HG02642 (cell line): ENCODE results near the gene RECQL5.
"Not testable (repeated sequence)": the region's sequence is repeated elsewhere in the genome, so short reads cannot be mapped to it uniquely, and the experiment has no call there.

Experiments used
- ATAC-seq: cut with Tn5 transposase; IDR thresholded peaks from one replicate; pipeline ENCODE4 v1.9.1; 2021; ENCODE audit warnings: mild to moderate bottlenecking; ENCODE audit not compliant: unreplicated experiment, poor library complexity

RECQL5 gene

DNA sequence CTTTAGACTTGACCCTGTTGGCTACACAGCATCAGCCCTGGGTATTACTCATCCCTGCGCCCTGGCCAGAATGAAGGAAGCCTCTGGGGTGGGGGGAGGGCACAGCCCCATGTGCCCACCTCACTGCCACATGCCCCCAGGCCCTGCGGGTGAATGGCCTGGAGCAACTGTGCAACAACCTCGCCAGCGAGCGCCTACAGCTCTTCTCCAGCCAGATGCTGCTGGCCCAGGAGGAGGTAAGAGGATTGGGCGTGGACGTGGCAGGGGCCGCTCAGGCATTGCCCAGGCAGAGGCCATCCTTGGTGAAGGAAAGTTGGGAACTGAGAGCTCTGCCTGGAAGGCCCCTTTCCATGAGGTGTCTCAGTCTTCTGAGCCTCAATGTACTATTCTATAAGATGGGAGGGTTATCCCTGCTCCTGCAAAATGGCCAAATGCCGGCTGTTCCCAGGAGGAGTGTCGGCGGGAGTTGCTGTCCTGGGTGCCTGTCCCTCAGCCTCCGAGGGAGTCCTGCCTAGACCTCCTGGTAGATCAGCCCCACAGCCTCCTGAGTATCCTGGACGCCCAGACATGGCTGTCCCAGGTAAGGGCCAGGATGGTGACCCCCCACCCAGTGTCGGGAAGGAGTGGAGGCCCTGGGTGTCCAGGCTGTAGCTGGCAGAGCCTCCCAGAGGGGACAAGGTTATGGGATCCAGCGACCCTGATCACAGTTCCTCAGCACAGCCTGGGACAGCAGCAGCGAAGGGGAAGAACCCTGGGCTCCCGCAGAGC, 70.5 kb downstream of the RECQL5 start:
- ATAC-seq, result no peak

DNA sequence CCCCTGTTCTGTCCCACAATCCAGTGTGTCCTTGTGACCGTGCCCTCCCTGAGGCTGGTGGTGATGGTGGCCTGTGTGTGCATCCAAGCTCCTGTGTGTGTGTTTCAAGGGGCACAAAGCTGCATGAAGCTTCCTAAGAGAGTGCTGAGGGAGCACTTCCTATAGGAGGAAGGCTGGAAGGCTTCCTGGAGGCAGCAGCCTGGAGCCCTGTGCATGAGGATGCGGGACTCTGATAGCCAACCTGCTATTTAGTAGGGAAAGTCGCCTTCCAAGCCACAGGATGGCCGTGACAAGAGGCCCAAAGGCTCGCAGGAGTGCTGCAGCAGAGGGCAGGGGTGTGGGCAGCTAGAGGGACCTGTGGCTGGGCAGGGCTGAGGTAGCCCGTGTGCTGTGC, 71.0 kb downstream of the RECQL5 start:
- no peak for ATAC-seq

DNA sequence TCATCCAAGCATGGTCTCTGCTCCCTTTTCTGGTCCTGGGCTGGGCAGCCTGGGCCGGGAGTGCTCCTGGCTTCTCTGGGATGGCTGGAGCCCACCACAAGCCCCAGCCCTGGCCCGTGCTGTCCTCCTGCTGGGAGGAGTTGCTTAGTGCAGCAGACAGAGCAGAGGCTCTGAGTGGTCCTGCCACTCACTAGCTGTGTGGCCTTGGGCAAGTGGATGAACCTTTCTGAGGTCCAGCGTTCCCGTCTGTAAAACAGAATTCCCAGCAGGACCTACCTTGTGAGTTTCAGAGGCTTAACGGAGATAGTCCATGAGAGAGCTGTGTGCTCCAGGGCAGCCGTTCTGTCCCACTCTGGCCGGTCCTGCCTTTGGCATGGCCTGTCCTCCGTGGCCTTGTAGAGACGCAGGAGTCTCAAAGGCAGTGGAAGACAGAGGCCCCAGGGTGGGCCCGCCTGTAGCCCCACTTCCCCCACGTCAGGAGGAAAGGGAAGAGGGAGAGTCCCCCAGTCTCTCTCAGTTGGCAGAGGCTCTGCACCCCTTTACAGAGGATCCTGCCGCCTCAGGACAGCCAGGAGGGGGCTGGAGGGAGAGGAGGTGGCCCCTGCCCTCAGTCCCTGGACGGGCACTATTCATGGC, 71.6 kb downstream of the RECQL5 start:
- ATAC-seq, result no peak

DNA sequence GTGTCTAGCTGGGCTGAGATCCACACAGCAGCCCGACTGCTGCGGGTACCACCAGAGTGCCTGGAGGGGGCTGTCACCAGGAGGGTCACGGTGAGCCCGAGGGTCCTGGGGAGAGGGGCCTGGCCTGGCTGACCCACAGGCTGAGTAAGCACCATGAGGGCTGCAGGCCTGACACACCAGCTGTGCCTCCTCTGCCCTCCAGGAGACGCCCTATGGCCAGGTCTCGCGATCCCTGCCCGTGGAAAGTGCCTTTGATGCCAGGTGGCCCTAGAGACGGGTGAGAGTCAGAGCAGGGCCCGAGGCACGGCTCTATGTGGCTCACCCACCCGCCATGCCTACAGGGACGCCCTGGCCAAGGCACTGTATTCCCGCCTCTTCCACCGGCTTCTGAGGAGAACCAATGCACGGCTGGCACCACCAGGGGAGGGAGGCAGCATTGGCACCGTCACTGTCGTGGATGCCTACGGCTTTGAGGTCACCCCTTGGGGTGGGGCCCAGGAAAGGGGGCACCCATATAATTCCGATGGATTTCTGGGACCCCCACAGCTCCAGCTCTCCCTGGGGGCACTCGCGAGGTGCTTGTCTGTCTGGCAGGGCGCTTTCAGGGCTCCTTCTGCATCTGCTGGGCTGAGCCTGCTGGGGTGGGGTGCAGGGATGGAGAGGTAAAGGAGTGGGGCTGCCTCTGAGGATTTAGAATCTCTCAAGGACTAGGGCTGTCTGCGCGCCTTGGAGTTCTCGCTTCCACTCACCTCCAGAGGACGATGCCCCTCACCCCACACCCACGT, 72.3 kb downstream of the RECQL5 start:
- ATAC-seq, result no peak

DNA sequence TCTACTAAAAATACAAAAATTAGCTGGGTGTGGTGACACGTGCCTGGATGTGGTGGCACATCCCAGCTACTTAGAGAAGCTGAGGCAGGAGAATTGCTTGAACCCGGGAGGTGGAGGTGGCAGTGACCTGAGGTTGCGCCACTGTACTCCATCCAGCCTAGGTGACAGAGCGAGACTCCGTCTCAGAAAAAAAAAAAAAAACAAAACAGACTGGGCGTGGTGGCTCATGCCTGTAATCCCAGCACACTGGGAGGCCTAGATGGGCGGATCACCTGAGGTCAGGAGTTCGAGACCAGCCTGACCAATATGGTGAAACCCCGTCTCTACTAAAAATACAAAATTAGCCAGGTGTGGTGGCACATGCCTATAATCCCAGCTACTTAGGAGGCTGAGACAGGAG, 73.5 kb downstream of the RECQL5 start:
- ATAC-seq, result not testable (repeated sequence)

DNA sequence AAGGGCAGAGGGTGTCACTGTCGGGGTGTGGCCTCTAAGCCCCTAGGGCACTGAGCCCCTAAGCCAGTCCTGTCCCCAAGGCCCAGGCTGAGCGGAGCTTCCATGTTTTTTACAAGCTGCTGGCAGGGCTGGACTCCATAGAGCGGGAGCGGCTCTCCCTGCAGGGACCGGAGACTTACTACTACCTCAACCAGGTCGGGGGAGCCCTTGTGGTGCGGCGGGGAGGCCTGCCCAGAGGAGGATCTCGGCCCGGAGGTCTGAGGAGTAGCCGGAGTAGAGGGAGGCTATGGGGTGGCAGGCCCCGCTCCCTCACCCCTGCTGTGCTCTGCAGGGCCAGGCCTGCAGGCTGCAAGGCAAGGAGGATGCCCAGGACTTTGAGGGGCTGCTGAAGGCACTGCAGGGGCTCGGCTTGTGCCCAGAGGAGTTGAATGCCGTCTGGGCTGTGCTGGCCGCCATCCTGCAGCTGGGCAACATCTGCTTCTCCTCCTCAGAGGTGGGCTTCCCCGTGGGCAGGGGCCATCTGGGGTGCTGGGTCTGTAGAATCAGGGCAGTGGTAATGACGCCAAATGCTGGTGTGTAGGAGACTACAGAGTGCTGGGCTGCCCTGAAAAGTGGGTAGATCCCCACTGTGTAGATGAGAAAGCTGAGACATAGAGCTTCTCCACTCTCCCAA, 74.5 kb downstream of the RECQL5 start:
- ATAC-seq, result no peak

DNA sequence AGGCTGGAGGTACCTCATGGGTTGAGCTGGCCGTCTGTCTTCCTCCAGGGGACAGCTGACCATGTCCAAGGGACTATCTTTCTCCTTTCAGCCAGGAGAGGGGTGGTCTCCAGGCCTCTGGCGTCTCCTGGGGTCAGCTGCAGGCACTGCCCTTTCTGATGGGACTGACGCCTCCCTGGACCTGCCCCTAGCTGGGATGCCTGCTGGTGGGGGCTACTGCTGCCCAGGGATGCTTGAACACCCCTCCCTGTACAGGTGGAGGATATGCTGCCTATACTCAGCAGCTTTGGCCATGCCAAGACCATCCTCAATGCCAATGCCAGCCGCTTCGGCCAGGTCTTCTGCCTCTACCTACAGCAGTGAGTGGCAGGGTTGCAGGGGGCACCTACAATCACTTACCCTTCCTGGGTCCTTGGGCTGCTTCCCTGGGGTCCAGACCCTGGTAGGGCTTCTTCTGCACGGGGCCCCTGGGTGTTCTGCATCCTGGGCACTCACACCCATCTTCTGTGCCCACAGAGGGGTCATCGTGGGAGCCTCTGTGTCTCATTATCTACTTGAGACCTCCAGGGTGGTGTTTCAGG, 75.1 kb downstream of the RECQL5 start:
- ATAC-seq, result no peak

DNA sequence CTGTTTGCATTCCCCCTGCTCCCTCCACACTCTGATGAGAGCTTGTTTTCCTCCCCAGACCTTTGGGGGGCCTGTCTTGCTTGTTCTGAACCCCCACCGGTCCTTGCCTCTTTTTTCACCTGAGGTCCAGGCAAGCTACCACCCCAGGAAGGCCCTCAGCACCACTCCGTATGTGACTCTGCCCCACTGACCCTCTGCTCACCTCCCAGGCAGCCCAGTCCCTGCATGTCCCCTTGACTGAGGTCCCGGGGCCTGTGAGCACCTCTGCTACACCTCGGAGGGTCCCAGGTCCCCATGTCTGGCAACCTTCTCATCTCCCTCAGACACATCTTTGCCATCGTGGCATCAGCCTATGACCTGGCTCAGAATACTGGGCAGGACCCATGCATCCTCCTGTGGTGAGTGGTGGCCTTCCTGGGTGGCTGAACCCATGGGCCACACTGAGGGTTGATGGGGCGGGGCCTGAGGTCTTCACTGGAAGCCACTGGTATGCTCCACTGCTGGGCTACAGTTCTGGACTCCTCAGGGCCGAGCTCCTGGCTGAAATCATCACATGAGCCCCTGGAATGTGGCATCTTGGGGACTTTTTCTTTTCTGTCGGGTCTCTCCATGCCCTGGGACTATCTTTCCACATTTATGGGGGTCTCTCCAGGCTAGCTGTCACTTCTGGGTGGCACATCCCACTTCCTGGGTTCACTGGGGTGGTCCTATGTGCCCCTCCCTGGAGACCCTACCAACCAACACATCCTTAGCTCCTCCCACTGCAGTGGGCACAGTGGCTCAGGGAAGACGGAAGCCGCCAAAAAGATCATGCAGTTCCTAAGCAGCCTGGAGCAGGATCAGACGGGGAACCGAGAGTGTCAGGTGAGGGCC, 75.9 kb downstream of the RECQL5 start:
- no peak for ATAC-seq

DNA sequence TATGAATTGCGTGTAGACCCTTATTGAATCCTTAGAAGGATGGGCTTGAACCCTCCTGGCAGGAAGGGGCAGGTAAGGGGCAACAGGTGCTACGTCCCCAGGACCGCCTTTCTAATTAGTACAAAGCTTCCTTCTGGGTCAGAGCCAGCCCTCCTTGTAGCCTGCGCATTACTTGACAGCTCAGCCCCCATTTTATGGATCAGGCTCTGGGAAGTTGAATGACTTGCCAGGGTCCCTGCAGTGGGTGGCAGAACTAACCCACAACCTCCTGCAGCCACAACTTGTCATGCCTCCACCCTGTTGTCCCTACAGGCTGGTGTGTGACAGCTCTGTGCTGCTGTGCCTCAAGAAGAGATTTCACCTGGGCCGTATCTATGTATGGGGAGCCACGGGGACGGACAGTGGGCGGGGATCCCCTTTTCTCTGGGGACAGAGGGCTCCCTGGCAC, 76.6 kb downstream of the RECQL5 start:
- no peak for ATAC-seq

DNA sequence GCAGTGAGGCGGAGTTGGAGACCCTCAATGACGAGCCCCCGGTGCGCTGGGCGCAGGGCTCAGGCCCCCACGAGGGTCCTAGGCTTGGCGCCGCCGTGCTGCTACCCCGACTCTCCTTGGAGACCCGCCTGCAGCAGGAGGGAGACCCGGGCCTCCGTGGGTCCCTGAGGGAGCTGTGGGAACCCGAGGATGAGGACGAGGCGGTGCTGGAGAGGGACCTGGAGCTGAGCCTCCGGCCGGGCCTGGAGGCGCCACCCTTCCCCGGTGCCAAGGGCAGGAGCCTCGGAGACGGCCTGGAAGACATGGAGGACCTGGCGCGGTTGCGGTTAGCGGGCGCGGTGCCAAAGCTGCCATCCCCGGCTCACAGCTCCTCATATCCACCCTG, 77.0 kb downstream of the RECQL5 start:
- no peak for ATAC-seq

DNA sequence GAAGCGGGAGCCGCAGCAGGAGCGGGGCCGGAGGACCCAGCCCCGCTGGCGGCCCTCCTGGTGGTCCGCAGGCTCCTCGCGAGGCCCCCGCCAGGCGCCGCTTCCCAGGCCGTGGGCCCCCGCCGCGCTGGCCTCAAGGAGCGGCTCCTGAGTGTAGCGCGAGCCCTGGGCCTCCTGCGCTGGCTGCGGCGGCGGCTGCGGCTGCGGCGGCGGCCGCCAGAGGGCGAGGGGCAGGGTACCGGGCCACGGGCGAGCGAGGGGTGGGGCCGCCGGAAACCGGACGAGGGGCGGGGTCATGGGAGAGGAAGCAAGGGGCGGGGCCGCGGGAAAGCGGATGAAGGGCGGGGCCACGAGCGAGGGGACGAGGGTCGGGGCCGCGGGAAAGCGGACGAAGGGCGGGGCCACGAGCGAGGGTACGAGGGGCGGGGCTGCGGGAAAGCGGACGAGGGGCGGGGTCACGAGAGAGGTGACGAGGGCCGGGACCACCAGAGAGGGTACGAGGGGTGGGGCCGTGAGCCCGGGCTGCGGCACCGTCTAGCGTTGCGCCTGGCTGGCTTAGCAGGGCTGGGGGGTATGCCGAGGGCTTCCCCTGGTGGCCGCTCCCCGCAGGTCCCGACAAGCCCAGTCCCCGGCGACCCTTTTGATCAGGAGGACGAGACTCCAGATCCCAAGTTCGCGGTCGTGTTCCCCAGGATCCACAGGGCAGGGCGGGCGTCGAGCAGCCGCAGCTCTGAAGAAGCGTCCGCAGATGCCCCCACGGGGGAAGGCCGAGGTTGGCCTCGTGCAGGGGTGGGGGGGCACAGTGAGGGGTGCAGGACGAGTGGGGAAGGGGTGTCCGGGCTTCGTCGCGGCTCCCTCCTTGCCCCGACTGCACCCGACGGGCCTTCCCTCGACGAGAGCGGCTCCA, 77.7 kb downstream of the RECQL5 start:
- ATAC-seq, result peak; percentile 73

DNA sequence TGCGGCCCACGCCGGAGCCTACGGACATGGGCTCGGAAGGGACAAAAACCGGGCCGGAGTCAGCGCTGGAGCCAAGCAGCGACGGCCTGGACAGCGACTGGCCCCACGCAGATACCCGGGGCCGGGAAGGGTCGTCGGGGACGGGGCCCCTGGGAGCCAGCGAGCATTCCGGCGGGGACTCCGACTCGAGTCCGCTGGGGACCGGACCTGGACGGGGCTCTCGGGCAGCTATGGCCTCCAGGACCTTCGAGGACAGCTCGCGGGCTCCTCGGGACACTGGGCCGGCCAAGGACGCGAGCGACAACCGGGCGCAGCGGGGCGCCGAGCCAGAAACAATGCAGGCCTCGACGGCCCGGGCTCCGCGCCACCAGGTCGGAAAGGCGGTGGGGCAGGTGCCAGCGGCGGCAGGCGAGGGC, 78.3 kb downstream of the RECQL5 start:
- peak; percentile 21 for ATAC-seq

DNA sequence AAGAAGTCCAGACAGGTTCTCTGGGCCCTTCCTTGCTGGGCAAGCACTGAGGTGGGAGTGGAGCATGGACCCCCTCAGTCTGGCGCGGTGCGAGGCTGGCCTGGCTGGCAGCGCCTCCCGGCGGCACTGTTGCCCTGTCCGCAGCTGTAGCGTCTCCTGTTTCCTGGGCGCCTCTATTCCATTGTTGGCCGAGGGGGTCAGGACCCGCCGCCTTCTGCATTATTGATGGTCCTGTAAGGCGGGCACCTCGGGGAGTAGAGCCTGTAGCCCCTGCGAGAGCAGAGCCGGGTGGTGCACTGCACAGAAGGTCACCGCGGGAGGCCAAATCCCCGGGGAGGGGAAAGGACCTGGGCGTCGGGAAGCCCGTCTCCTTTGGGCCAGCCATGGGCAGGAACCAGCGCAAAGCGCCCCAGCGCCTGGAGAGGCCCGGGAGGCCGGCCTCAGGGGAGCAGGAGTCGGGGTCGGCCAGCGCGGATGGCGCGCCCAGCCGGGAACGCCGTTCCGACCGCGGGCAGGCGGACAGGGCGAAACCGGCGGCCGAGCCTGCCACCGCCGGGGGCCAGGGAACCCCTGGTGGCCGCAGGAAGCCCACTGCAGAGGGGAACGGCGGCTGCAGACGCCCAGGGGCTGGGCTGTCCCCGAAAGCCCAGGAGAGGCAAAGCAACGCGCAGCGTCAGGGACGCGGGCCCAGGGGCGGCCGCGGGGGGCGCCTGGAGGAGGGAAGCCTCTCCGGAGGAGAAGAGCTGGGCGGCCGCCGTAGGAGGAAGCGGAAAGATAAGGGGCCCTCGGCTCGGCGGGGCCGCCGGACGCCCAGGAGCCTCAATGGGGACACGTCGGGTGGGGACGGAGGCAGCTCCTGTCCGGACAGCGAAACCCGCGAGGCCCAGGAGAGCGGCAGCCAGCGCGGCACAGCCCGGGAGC, 79.0 kb downstream of the RECQL5 start, which contains the start of gene MYO15B:
MYO15B (plus strand) TSS at position 126 of the 921 bp plus-strand sequence; CDS start at position 384, 258 bp downstream.
- ATAC-seq, result peak; percentile 20

DNA sequence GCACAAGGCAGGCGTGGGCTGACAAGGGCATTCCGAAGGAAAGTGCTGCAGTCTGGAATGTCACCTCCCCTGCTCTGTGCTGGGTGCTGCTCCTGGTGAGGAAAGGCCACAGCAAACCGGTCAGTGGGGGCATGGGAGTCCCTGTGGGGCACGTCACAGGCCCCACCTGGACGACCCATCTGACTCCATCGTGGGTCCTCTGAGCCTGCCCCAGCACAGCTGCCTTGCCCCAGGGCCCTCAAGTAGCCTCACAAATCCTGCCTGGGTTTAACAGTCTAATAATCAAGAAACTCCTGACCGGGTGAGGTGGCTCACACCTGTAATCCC, 82.1 kb downstream of the RECQL5 start:
- no peak for ATAC-seq

DNA sequence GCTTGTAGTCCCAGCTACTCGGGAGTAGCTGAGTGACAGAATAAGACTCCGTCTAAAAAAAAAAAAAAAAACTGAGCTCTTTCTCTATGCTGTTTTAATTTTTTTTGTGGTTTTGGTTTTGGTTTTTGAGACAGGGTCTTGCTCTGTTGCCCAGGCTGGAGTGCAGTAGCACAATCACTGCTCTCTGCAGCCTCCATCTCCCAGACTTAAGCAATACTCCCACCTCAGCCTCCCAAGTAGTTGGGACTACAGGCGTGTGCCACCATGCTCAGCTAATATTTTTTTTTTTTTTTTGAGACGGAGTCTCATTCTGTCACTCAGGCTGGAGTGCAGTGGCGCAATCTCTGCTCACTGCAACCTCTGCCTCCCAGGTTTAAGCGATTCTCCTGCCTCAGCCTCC, 83.8 kb downstream of the RECQL5 start:
- not testable (repeated sequence) for ATAC-seq

DNA sequence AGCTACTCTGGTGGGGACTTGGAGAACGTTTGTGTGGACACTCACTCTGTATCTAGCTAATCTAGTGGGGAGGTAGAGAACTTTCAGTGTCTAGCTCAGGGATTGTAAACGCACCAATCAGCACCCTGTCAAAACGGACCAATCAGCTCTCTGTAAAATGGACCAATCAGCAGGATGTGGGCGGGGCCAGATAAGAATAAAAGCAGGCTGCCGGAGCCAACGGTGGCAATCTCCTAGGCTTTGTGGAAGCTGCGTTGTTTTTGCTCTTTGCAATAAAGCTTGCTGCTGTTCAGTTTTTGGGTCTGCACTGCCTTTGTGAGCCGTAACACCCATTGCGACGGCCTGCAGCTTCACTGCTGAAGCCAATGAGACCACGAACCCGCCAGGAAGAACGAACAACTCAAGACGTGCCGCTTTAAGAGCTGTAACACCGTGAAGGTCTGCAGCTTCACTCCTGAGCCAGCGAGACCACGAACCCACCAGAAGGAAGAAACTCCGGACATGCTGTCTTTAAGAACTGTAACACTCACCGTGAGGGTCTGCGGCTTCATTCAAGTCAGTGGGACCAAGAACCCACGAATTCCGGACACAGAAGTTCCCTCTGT, 85.7 kb downstream of the RECQL5 start:
- ATAC-seq, result not testable (repeated sequence)
